Activated B cell treated with CpG ODN at 0.5 μM for 24 hours (primary cell): ENCODE data around the gene TAP2. TPM values are rescaled to one million over a fixed set of nuclear protein-coding genes. Genes with fewer than 3 reads are reported as not detected.
A peak's percentile ranks its signal among the peaks of the same experiment; 100 is the strongest.

Experiments used
- ATAC-seq: fragments of 200-7000 bp; cut with Tn5 transposase; one replicate; pipeline ENCODE4 v1.10.0; 2021; ENCODE audit warnings: low read depth, mild to moderate bottlenecking, moderate library complexity
- CTCF ChIA-PET: fragments of 350-600 bp; sonication (Branson Sonifier 250); formaldehyde crosslinking; loops from one replicate; lab custom pipeline; 2021; ENCODE audit warnings: antibody characterized with exemption; lab: Charles Lee
- POLR2A ChIA-PET: fragments of 350-600 bp; sonication (Branson Sonifier 250); formaldehyde crosslinking; loops from one replicate; lab custom pipeline; 2021; ENCODE audit warnings: antibody characterized with exemption; lab: Charles Lee
- DNase-seq: peaks from one replicate; pipeline ENCODE4 v3.0.0; 2022
- H3K27ac Mint-ChIP-seq: one replicate; pipeline ENCODE4 v1.8.0; 2020; ENCODE audit warnings: mixed read lengths
- H3K27me3 Mint-ChIP-seq: one replicate; pipeline ENCODE4 v1.8.0; 2021; ENCODE audit warnings: mixed read lengths
- H3K36me3 Mint-ChIP-seq: one replicate; pipeline ENCODE4 v1.8.0; 2021; ENCODE audit warnings: low read depth, mixed read lengths
- H3K4me1 Mint-ChIP-seq: one replicate; pipeline ENCODE4 v1.8.0; 2021; ENCODE audit warnings: mixed read lengths
- H3K4me3 Mint-ChIP-seq: one replicate; pipeline ENCODE4 v1.8.0; 2020; ENCODE audit warnings: mild to moderate bottlenecking, mixed read lengths
- H3K9me3 Mint-ChIP-seq: one replicate; pipeline ENCODE4 v1.8.0; 2020; ENCODE audit warnings: mixed read lengths
- intact Hi-C: fragments of 100-400 bp; cut with micrococcal nuclease; formaldehyde crosslinking; loops from one replicate; pipeline ENCODE4 v1.15.1; 2024
- total RNA-seq: library from RNA; stranded (reverse); gene quantifications from 2 replicates; pipeline ENCODE4 v1.2.3, GENCODE V29; 2022
- TF ChIP-seq, protein P1 (sequence below): fragments of 200-600 bp; IDR thresholded peaks from one replicate; pipeline ENCODE4 v1.8.0; 2022; ENCODE audit warnings: antibody characterized with exemption, mild to moderate bottlenecking

The TAP2 gene
- total RNA-seq: 141 and 172 TPM in 2 replicates

DNA sequence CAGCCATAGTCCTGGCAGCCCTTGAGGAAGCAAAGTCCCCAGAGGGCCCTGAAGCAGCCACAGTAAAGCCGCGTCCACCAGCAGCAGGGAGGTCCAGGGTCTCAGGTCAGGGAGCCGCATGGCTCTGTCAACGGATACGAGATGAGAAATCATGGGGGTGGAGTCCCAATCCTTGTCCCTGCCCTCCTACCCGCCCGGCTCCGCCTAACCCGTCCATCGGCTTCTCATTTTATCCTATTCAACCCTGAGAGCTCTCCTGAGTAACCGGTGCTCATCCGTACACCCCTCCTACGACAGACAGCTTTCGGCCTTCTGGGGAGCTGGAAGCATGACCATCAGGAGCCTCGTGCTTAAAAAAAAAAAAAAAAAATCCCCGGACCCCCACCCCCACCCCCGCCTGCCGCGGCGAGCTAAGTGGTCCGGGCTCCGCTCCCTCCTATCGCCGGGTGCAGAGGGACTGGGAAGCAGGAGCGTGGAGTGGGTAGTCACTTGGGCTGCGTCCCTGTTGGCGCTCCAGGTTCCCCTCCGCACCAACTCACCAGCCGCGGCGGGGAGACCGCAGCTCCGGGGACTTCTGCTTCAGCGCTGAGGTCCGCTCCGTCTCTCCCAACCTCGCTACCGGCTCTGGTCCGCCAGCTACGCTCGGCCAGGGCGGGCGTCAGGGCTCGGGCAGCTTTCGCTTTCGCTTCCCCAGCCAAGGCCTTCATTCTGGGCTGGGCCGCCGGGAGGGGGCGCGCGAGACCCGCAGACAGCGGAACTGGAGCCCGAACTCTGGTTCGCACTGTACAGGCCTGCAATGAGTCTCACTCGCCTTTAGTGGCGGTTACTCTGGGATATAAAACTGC is at the start of gene TAP2:
Gene TAP2, minus strand, starts transcription at position 626 of the 845 bp plus-strand sequence. Its CDS starts 506 bp downstream, at position 120.
- Mint-ChIP-seq H3K27ac (peak within 1 kb of the TSS; percentile 100), H3K9me3 (no peaks in the 10 kb centered on the region), H3K4me1 (peaks cover 91% of the 10 kb centered on the region), H3K4me3 (peak within 1 kb of the TSS; percentile 92), H3K27me3 (no peaks in the 10 kb centered on the region), H3K36me3 (peaks cover 80% of the 10 kb centered on the region)
- intact Hi-C loops: loop anchor here (1.0 kb wide), 6 partner anchors 13 to 135 kb away; partner anchors contain the start of gene PSMB9
- CTCF ChIA-PET: interaction anchor here (0.6 to 9.7 kb wide), 45 partner anchors 11 to 710 kb away, joined by 3 to 218 read pairs (median 5); partner anchors contain the start of genes ATF6B, HLA-DMA, HLA-DMB and HLA-DOB
- ATAC-seq (peak; percentile 82), DNase-seq (peak; percentile 98)
- POLR2A ChIA-PET: interaction anchor here (0.6 to 11.9 kb wide), 69 partner anchors 9 to 1275 kb away, joined by 3 to 904 read pairs (median 5); partner anchors contain the start of genes BRD2, HLA-DMA, HLA-DMB and HLA-DOA
- TF ChIP-seq, protein P1, sequence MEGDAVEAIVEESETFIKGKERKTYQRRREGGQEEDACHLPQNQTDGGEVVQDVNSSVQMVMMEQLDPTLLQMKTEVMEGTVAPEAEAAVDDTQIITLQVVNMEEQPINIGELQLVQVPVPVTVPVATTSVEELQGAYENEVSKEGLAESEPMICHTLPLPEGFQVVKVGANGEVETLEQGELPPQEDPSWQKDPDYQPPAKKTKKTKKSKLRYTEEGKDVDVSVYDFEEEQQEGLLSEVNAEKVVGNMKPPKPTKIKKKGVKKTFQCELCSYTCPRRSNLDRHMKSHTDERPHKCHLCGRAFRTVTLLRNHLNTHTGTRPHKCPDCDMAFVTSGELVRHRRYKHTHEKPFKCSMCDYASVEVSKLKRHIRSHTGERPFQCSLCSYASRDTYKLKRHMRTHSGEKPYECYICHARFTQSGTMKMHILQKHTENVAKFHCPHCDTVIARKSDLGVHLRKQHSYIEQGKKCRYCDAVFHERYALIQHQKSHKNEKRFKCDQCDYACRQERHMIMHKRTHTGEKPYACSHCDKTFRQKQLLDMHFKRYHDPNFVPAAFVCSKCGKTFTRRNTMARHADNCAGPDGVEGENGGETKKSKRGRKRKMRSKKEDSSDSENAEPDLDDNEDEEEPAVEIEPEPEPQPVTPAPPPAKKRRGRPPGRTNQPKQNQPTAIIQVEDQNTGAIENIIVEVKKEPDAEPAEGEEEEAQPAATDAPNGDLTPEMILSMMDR: peak; percentile 23

DNA sequence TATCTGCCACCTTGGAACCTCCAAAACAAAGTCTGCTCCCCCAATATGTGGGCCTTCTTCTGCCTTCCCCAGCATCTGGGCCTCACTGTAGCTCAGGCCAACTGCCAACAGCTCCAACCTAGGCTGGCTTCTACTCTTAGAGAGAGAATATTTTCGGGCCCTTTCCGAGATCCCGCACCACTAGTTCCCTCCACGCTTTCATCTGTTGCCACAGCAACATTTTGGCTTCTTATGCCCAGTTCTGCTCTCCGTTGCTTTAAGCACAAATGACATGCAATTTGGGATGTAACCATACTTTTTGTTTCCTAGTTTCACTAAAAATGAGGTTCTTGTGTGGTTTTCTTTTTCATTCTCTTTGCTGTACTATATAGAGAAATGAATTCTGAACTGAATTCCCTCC is 49.1 kb upstream of the TAP2 start:
- ChIA-PET POLR2A (interaction anchor here (1.0 to 4.1 kb wide), 4 partner anchors 59 to 97 kb away, joined by 3 to 51 read pairs (median 14); no protein-coding TSS in a partner anchor), CTCF (interaction anchor here (3.0 to 9.1 kb wide), 4 partner anchors 45 to 98 kb away, joined by 9 to 151 read pairs (median 24); partner anchors contain the start of gene HLA-DMA)
- ATAC-seq (no peak), DNase-seq (no peak)
- no peaks in the 10 kb centered on the region for H3K36me3 Mint-ChIP-seq
- TF ChIP-seq, protein P1: no peak
- peaks cover 30% of the 10 kb centered on the region for H3K4me1 Mint-ChIP-seq
- intact Hi-C loops: no loop called here
- H3K4me3 Mint-ChIP-seq: no peak overlapping the region
- no peak overlapping the region for H3K27ac Mint-ChIP-seq
- no peaks in the 10 kb centered on the region for H3K9me3 Mint-ChIP-seq
- H3K27me3 Mint-ChIP-seq: no peaks in the 10 kb centered on the region

DNA sequence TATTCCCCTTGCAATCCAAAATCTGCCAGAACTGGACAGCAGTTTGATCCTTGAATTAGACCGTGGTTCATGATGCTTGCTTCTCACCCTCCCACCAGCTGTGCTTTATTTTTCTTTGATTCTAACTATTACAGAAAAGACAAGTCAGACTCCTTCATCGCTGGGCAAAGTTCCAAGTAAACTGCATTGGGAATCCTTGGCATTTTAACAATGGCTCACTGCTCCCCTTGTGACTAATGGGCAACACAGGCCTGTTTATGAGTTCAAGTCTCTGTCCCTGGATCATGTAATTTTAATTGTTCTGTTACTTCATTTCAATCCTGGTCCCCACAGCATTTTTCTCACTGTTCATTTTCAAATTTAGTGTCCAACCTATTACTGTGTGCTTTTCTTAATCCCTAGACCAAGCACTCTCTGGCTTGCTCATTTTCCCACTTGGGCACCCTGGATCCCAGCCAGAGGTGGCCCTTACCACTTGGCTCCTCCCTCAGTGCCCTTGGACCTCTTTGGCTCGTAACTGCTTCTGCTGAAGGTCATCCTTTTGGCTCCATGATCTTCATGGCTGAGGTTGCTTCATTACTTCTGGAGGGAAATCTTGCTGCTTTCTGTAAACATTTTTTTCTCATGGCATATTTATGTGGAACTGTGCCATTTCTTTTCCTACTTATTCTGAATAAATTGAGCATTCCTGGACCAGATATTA is 48.3 kb upstream of the TAP2 start:
- POLR2A ChIA-PET: interaction anchor here (1.0 to 4.1 kb wide), 8 partner anchors 10 to 98 kb away, joined by 3 to 51 read pairs (median 13); partner anchors contain the start of genes BRD2 and HLA-DMA

DNA sequence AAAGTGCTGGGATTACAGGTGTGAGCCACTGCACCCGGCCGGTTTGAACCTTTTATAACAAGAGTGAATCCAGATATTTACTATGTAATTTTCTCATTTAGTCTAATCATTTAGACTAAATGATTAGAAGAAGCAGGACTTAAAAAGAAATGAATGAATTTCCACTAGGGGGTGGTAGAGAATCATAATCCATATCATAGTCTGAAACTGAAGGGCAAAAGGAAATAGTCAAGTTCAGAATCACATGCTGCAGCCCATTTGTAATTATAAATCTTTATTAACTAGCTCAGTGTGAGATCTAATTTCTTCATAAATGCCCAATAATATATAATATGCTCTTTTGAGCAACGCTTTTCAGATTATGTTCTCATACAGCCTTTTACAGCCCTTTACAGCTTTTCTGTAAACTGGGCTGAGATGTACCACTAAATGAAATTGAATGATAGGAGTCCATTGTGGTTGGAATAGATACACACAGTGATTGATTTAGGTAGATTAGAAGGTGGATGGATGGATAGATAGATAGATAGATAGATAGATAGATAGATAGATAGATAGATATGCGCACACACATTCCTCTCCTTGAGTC is 47.3 kb upstream of the TAP2 start:
- intact Hi-C loops: loop anchor here (1.0 to 2.0 kb wide), 6 partner anchors 62 to 363 kb away; partner anchors contain the start of gene HLA-DMA
- ChIA-PET POLR2A (interaction anchor here (0.8 to 4.1 kb wide), 17 partner anchors 8 to 362 kb away, joined by 3 to 51 read pairs (median 8); partner anchors contain the start of genes BRD2 and HLA-DMA), CTCF (interaction anchor here (0.8 to 9.1 kb wide), 27 partner anchors 9 to 128 kb away, joined by 3 to 151 read pairs (median 7); partner anchors contain the start of genes BRD2, HLA-DMA, HLA-DMB and TAP2)
- Mint-ChIP-seq H3K27ac (no peak overlapping the region), H3K4me1 (peaks cover 27% of the 10 kb centered on the region), H3K9me3 (no peaks in the 10 kb centered on the region), H3K4me3 (no peak overlapping the region), H3K36me3 (no peaks in the 10 kb centered on the region), H3K27me3 (no peaks in the 10 kb centered on the region)
- TF ChIP-seq, protein P1: no peak
- DNase-seq: no peak
- peak; percentile 68 for ATAC-seq

More for the DNA sequence above, 48.3 kb upstream of the TAP2 start:
- DNase-seq (no peak), ATAC-seq (no peak)
- H3K4me1 Mint-ChIP-seq: peaks cover 24% of the 10 kb centered on the region
- no peak overlapping the region for H3K27ac Mint-ChIP-seq
- CTCF ChIA-PET: interaction anchor here (0.9 to 9.1 kb wide), 21 partner anchors 8 to 127 kb away, joined by 3 to 151 read pairs (median 10); partner anchors contain the start of genes BRD2, HLA-DMA, HLA-DMB and TAP2
- H3K27me3 Mint-ChIP-seq: no peaks in the 10 kb centered on the region
- no peaks in the 10 kb centered on the region for H3K9me3 Mint-ChIP-seq
- no peak overlapping the region for H3K4me3 Mint-ChIP-seq
- TF ChIP-seq, protein P1: no peak
- no peaks in the 10 kb centered on the region for H3K36me3 Mint-ChIP-seq
- intact Hi-C loops: no loop called here
